BJ (cell line): ENCODE results near the gene FRYL. TPM values are rescaled to one million over a fixed set of nuclear protein-coding genes. Genes with fewer than 3 reads are reported as not detected.
A peak's percentile ranks its signal among the peaks of the same experiment; 100 is the strongest.

ENCODE experiments used
- CTCF ChIA-PET: fragments of 350-600 bp; formaldehyde crosslinking; extraction: SDS; loops from one replicate; lab custom pipeline; 2021; ENCODE audit warnings: antibody characterized with exemption, inconsistent platforms; lab: Yijun Ruan, JAX
- POLR2A ChIA-PET: fragments of 300-600 bp; sonication (Branson Sonifier 250); formaldehyde crosslinking; extraction: SDS; loops from one replicate; lab custom pipeline; 2021; ENCODE audit warnings: antibody characterized with exemption; lab: Charles Lee
- DNase-seq: peaks from one replicate; pipeline ENCODE4 v3.0.0-alpha.2; 2011; ENCODE audit warnings: low read depth
- H3K27me3 ChIP-seq: 2 replicates; pipeline ENCODE4 v1.6.0; 2011; ENCODE audit warnings: low read length; ENCODE audit not compliant: control insufficient read depth, insufficient read depth
- H3K36me3 ChIP-seq: 2 replicates; pipeline ENCODE4 v1.5.1; 2011; ENCODE audit warnings: low read length; ENCODE audit not compliant: control insufficient read depth, insufficient read depth
- H3K4me3 ChIP-seq: 2 replicates; pipeline ENCODE4 v1.5.1; 2011; ENCODE audit warnings: low read depth, mild to moderate bottlenecking, control low read depth, low read length
- polyA plus RNA-seq: library from polyadenylated mRNA; depleted of rRNA; stranded (reverse); fragments of >200 nt; gene quantifications from 2 replicates; pipeline ENCODE4 v1.2.3, GENCODE V29; 2011
- TF ChIP-seq, protein P1 (sequence below): IDR thresholded peaks from 2 replicates; pipeline ENCODE4 v1.5.1; 2011; ENCODE audit warnings: low read depth, mild to moderate bottlenecking, control low read depth, inconsistent platforms, low read length, moderate library complexity; ENCODE audit not compliant: insufficient read depth

The FRYL gene
- polyA plus RNA-seq, 1 experiment: 12.6 TPM

DNA sequence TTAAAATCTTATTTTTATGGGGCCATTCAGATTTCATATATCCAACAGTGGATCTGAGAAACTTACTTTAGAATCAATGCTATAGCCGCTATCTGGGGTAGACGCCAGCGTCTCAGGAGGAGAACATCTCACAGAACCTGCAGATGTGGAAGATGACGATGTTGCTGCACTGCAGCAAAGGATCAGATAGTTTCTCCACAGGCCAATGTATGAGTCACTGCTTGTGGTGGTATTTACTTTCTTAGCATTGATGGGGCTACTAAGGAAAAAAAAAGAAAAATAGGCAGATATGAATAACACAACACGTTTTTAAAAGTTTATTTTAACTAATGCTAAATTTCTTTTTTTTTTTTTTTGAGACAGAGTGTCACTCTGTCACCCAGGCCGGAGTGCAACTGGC is 204.1 kb downstream of the FRYL start:
- TF ChIP-seq, protein P1, sequence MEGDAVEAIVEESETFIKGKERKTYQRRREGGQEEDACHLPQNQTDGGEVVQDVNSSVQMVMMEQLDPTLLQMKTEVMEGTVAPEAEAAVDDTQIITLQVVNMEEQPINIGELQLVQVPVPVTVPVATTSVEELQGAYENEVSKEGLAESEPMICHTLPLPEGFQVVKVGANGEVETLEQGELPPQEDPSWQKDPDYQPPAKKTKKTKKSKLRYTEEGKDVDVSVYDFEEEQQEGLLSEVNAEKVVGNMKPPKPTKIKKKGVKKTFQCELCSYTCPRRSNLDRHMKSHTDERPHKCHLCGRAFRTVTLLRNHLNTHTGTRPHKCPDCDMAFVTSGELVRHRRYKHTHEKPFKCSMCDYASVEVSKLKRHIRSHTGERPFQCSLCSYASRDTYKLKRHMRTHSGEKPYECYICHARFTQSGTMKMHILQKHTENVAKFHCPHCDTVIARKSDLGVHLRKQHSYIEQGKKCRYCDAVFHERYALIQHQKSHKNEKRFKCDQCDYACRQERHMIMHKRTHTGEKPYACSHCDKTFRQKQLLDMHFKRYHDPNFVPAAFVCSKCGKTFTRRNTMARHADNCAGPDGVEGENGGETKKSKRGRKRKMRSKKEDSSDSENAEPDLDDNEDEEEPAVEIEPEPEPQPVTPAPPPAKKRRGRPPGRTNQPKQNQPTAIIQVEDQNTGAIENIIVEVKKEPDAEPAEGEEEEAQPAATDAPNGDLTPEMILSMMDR: no peak
- POLR2A ChIA-PET: no interaction called here
- DNase-seq: no peak

DNA sequence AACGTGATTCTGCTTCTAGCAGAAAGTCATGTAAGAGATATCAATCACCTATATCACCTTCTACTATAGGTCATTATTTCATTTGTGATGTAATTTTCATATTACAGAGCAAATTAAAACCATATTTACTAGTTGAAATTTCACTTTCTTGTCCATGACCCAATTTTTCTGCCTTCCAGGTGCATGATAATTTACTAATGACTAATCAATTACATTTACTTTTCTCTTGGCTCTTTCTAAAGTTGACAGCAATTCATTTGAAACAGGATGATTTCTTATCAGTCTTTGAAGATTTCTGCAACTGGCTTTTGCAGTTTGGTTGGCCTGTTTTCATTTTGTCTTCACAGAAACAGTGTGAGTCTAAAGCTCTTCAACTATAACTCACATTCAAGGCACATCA is 208.6 kb downstream of the FRYL start:
- ChIA-PET CTCF (interaction anchor here (0.7 to 1.1 kb wide), 2 partner anchors 26 to 391 kb away, joined by 3 to 5 read pairs; no protein-coding TSS in a partner anchor), POLR2A (no interaction called here)
- DNase-seq: no peak
- Histone ChIP-seq H3K36me3 (peaks cover 2% of the 10 kb centered on the region; the same call in 1 of the 2 replicates), H3K4me3 (no peak overlapping the region), H3K27me3 (no peaks in the 10 kb centered on the region)
- TF ChIP-seq, protein P1: no peak

More for the DNA sequence above, 204.1 kb downstream of the FRYL start:
- CTCF ChIA-PET: interaction anchor here (1.7 kb wide), 1 partner anchor 388 kb away, joined by 6 read pairs; no protein-coding TSS in a partner anchor
- H3K27me3 ChIP-seq: no peaks in the 10 kb centered on the region
- H3K36me3 ChIP-seq: peaks cover 2% of the 10 kb centered on the region
- H3K4me3 ChIP-seq: no peak overlapping the region

DNA sequence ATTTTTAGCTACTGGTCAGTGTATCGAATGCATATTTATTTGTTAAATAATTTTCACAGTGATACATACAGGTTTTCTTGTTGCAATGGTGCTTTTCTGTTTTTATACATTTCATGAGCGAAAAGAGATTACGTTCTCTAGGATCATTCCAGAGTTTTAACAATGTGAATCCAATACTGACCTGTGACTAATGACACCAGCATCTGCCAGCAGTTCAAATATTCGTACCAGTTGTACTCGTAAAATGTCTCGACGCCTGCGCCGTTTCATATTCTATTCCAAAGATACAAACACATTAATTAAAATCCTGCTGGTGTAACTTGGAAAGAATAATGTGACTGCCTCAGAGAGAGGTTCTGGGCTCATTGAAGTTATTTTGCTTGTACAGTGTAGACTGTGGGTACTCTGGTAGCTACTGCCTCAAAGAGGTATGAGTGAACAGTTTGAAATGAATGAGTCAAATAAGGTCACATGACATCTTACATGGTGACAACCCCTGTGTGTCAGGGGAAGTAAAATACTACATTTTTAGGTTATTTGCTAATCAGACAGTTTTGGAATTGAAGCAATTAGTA is 209.3 kb downstream of the FRYL start:
- ChIA-PET POLR2A (no interaction called here), CTCF (interaction anchor here (0.7 to 1.1 kb wide), 2 partner anchors 26 to 392 kb away, joined by 3 to 5 read pairs; no protein-coding TSS in a partner anchor)
- peak; percentile 47 for DNase-seq
- H3K27me3 ChIP-seq: no peaks in the 10 kb centered on the region
- no peak overlapping the region for H3K4me3 ChIP-seq
- peaks cover 3% of the 10 kb centered on the region; the same call in 1 of the 2 replicates for H3K36me3 ChIP-seq
- TF ChIP-seq, protein P1: no peak

DNA sequence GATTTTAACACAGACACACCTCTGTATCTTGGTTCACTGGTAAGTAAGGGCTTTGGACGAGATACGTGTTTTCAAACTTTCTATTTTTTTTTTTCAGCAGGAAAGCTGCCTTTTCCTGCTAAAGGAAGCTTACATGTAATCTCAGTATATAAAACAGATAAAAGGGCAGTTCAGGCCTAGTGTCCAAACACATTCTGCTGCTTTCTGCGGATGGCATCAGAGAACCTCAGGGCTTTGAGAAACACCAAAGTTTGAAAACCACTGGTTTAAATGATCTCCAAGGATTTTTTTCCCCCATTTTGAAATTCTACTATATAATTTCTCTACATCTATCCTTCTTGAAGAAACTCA is 214.1 kb downstream of the FRYL start:
- TF ChIP-seq, protein P1: no peak
- H3K36me3 ChIP-seq: peaks cover 3% of the 10 kb centered on the region; the same call in 1 of the 2 replicates
- POLR2A ChIA-PET: interaction anchor here (0.6 kb wide), 1 partner anchor 10 kb away, joined by 6 read pairs; no protein-coding TSS in a partner anchor
- no peak for DNase-seq
- H3K27me3 ChIP-seq: no peaks in the 10 kb centered on the region
- H3K4me3 ChIP-seq: no peak overlapping the region
- CTCF ChIA-PET: no interaction called here

DNA sequence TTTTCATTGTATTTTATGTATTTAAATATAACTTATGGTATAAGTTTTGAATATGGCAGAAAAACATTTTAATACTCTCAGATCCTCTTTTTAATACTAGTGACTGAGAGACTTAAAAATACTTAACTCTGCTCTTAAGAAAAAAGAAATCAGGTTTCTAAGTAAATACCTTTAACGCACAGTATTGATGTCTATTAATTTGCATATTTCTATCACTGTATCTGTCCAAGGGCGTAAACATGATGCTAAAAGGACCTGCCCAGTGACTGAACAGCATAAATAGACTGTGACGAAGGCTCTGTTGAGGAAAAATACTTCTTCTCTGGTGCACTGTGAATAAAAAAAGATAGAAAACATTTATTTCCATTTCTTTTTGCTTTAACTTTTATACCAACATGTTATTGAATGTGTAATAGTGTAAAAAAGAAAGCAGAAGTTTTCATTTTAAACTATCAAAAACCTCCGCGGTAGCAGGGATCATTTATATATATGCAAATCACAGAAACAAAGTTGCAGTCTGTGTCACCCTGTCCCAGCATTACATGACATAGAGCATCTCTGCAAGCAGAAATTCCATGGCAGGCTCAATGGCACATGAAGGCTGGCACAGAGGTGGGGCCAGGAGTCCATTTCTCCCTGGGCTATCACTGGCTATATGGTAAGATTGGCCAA is 214.6 kb downstream of the FRYL start:
- Histone ChIP-seq H3K36me3 (peaks cover 3% of the 10 kb centered on the region), H3K27me3 (no peaks in the 10 kb centered on the region), H3K4me3 (no peak overlapping the region)
- ChIA-PET POLR2A (no interaction called here), CTCF (no interaction called here)
- no peak for DNase-seq
- TF ChIP-seq, protein P1: no peak
